Gastroesophageal sphincter (tissue), 4 donors: ENCODE results near the gene MCRIP1. TPM values are rescaled to one million over a fixed set of nuclear protein-coding genes. Genes with fewer than 3 reads are reported as not detected.
"Not testable (repeated sequence)": the region's sequence is repeated elsewhere in the genome, so short reads cannot be mapped to it uniquely, and the experiment has no call there.

Experiments
- ATAC-seq: fragments of 150-250 bp; one replicate; pipeline ENCODE4 v1.9.1; 2016; ENCODE audit warnings: mild to moderate bottlenecking, moderate library complexity
- H3K27ac ChIP-seq, 4 donors: fragments of 200-600 bp; sonication (generic) in 3 of 4; 1 replicate in 3 of 4; 2 replicates in 1 of 4; pipeline ENCODE4 v1.5.1; 2016 to 2019
- H3K27me3 ChIP-seq: fragments of 200-600 bp; sonication (generic); one replicate; pipeline ENCODE4 v1.5.1; 2019
- H3K36me3 ChIP-seq, 2 donors: fragments of 200-600 bp; sonication (generic); one replicate each; pipeline ENCODE4 v1.5.1; 2019; ENCODE audit warnings: control low read depth in 1 of 2
- H3K4me1 ChIP-seq, 3 donors: fragments of 200-600 bp; sonication (generic); 1 replicate in 2 of 3; 2 replicates in 1 of 3; pipeline ENCODE4 v1.5.1; 2016 to 2019; ENCODE audit warnings: control low read depth in 2 of 3
- H3K4me3 ChIP-seq, 2 donors: fragments of 200-600 bp; sonication (generic); one replicate each; pipeline ENCODE4 v1.5.1; 2019; ENCODE audit warnings: mild to moderate bottlenecking in 1 of 2, moderate library complexity in 1 of 2
- H3K9me3 ChIP-seq, 3 donors: fragments of 200-600 bp; sonication (generic); one replicate each; pipeline ENCODE4 v1.5.1; 2017 to 2019; ENCODE audit warnings: control low read depth in 2 of 3
- CTCF ChIP-seq, 4 experiments: fragments of 200-600 bp in 2 of 4; fragments of 450-650 bp in 2 of 4; sonication (generic) in 1 of 4; IDR thresholded peaks; one replicate each; pipeline ENCODE4 v1.5.1; 2017 to 2019; ENCODE audit warnings: antibody characterized with exemption in 4 of 4, mild to moderate bottlenecking in 2 of 4, moderate library complexity in 2 of 4
- EP300 ChIP-seq: sonication (generic); formaldehyde crosslinking; IDR thresholded peaks from one replicate; pipeline ENCODE4 v1.6.1; 2017; ENCODE audit warnings: antibody characterized with exemption, mild to moderate bottlenecking
- POLR2A ChIP-seq, 2 donors: fragments of 450-650 bp; IDR thresholded peaks; one replicate each; pipeline ENCODE4 v1.6.1; 2017; ENCODE audit warnings: antibody characterized with exemption in 2 of 2, mild to moderate bottlenecking in 2 of 2, moderate library complexity in 1 of 2
- POLR2AphosphoS5 ChIP-seq: sonication (generic); formaldehyde crosslinking; IDR thresholded peaks from one replicate; pipeline ENCODE4 v1.6.1; 2017; ENCODE audit warnings: antibody characterized with exemption
- WGBS, 2 donors: methylation state at CpG; one replicate each; pipeline ENCODE4 v1.1.5; 2018; ENCODE audit warnings: low coverage in 1 of 2; 5-methylcytosine and 5-hydroxymethylcytosine counted together
- total RNA-seq, 4 donors: library from RNA; depleted of rRNA; stranded (reverse); fragments of >200 nt; gene quantifications; one replicate each; pipeline ENCODE4 v1.1.0, GENCODE V29; 2016

MCRIP1 gene
- total RNA-seq, 4 donors from 2014 or later: 70.4 to 131 (median 85.9) TPM

- 70 to 87% methylated on average over 2 to 7 of the region's 15 CpGs for WGBS, 2 donors
- ATAC-seq: no peak
- peaks cover 0 to 45% of the 10 kb centered on the region in 2 donors for H3K36me3 ChIP-seq
- H3K27ac ChIP-seq: no peak overlapping the region
- H3K4me3 ChIP-seq: no peak overlapping the region
- no peaks in the 10 kb centered on the region for H3K27me3 ChIP-seq
- TF ChIP-seq POLR2A (IDR thresholded peaks at IDR 0.05) (no peak), POLR2AphosphoS5 (no peak), EP300 (no peak), CTCF (IDR thresholded peaks at IDR 0.05) (no peak)
- no peaks in the 10 kb centered on the region for H3K9me3 ChIP-seq
- H3K4me1 ChIP-seq: no peaks in the 10 kb centered on the region
Measured at GRCh38 chr17:81841866-81842265, 8.8 kb upstream of the MCRIP1 start.

GRCh38 chr17:81840826-81841778, 8.0 kb upstream of the MCRIP1 start:
- no peaks in the 10 kb centered on the region for H3K4me1 ChIP-seq
- H3K4me3 ChIP-seq: no peak overlapping the region
- H3K27me3 ChIP-seq: no peaks in the 10 kb centered on the region
- no peak for TF ChIP-seq POLR2A (IDR thresholded peaks at IDR 0.05)
- no peak for TF ChIP-seq EP300
- no peak for TF ChIP-seq CTCF (IDR thresholded peaks at IDR 0.05)
- TF ChIP-seq POLR2AphosphoS5: no peak
- H3K27ac ChIP-seq: no peak overlapping the region
- ATAC-seq: no peak
- no peaks in the 10 kb centered on the region for H3K9me3 ChIP-seq
- peaks cover 0 to 37% of the 10 kb centered on the region in 2 donors for H3K36me3 ChIP-seq
- WGBS, 2 donors: 73% methylated on average over 3 of the region's 40 CpGs; no CpG with 5 or more reads in 1 of the 2 donors

- not testable (repeated sequence) for H3K9me3 ChIP-seq, H3K4me1 ChIP-seq, ATAC-seq, H3K4me3 ChIP-seq, H3K27ac ChIP-seq, H3K27me3 ChIP-seq
- H3K36me3 ChIP-seq: peaks cover 0 to 27% of the 10 kb centered on the region in 2 donors
- WGBS, 2 donors: 93% methylated on average over 5 of the region's 5 CpGs; no CpG with 5 or more reads in 1 of the 2 donors
Measured at GRCh38 chr17:81840059-81840458, 7.0 kb upstream of the MCRIP1 start.

GRCh38 chr17:81839301-81839700, 6.2 kb upstream of the MCRIP1 start:
- TF ChIP-seq POLR2AphosphoS5: no peak
- TF ChIP-seq POLR2A (IDR thresholded peaks at IDR 0.05): no peak
- no peak for TF ChIP-seq EP300
- TF ChIP-seq CTCF (IDR thresholded peaks at IDR 0.05): no peak
- WGBS, 2 donors: 72 to 78% methylated on average over 8 to 15 of the region's 15 CpGs

GRCh38 chr17:81838753-81839255, 5.7 kb upstream of the MCRIP1 start:
- Histone ChIP-seq H3K27ac (no peak overlapping the region), H3K4me1 (peaks cover 0 to 9% (median 4%) of the 10 kb centered on the region in 3 donors)
- WGBS, 2 donors: 20 to 38% methylated on average over 1 to 3 of the region's 17 CpGs

More at GRCh38 chr17:81839301-81839700, 6.2 kb upstream of the MCRIP1 start:
- H3K27me3 ChIP-seq: no peaks in the 10 kb centered on the region
- peaks cover 0 to 19% of the 10 kb centered on the region in 2 donors for H3K36me3 ChIP-seq
- no peak for ATAC-seq
- no peaks in the 10 kb centered on the region for H3K9me3 ChIP-seq
- H3K27ac ChIP-seq: no peak overlapping the region
- H3K4me3 ChIP-seq: no peak overlapping the region
- H3K4me1 ChIP-seq: peaks cover 0 to 4% (median 0%) of the 10 kb centered on the region in 3 donors

More at GRCh38 chr17:81838753-81839255, 5.7 kb upstream of the MCRIP1 start:
- no peak for ATAC-seq
- no peaks in the 10 kb centered on the region for H3K9me3 ChIP-seq
- no peaks in the 10 kb centered on the region for H3K27me3 ChIP-seq
- H3K36me3 ChIP-seq: peaks cover 0 to 14% of the 10 kb centered on the region in 2 donors
- H3K4me3 ChIP-seq: no peak overlapping the region
- TF ChIP-seq POLR2A (IDR thresholded peaks at IDR 0.05) (no peak), CTCF (IDR thresholded peaks at IDR 0.05) (no peak), POLR2AphosphoS5 (no peak)
